ENCODE data around the gene CDK17.
A peak's percentile ranks its signal among the peaks of the same experiment; 100 is the strongest.
"Not testable (repeated sequence)": the region's sequence is repeated elsewhere in the genome, so short reads cannot be mapped to it uniquely, and the experiment has no call there.

CDK17 gene

GRCh38 chr12:96417688-96418087, 17.4 kb upstream of the CDK17 start:
- not testable (repeated sequence) for DNase-seq (ENCODE audit: low spot score)

- DNase-seq (ENCODE audit: low spot score), result peak; percentile 79
Observed at GRCh38 chr12:96416033-96416799, 16.0 kb upstream of the CDK17 start.

- DNase-seq (ENCODE audit: low spot score), result no peak
Observed at GRCh38 chr12:96414637-96415036, 14.4 kb upstream of the CDK17 start.

- no peak for DNase-seq (ENCODE audit: low spot score)
Observed at GRCh38 chr12:96412431-96412830, 12.2 kb upstream of the CDK17 start.

GRCh38 chr12:96409731-96410130, 9.5 kb upstream of the CDK17 start:
- no peak for DNase-seq (ENCODE audit: low spot score)

GRCh38 chr12:96408993-96409392, 8.8 kb upstream of the CDK17 start:
- DNase-seq (ENCODE audit: low spot score), result no peak

- not testable (repeated sequence) for DNase-seq (ENCODE audit: low spot score)
Observed at GRCh38 chr12:96407429-96408097, 7.3 kb upstream of the CDK17 start.

- no peak for DNase-seq (ENCODE audit: low spot score)
Observed at GRCh38 chr12:96404696-96405095, 4.5 kb upstream of the CDK17 start.

- DNase-seq (ENCODE audit: low spot score), result no peak
Observed at GRCh38 chr12:96403870-96404269, 3.6 kb upstream of the CDK17 start.

GRCh38 chr12:96402522-96402921, 2.3 kb upstream of the CDK17 start:
- not testable (repeated sequence) for DNase-seq (ENCODE audit: low spot score)

- DNase-seq (ENCODE audit: low spot score), result no peak
Observed at GRCh38 chr12:96402061-96402460, 1.8 kb upstream of the CDK17 start.

- DNase-seq (ENCODE audit: low spot score), result peak; percentile 84
Observed at GRCh38 chr12:96401076-96401871, 1.0 kb upstream of the CDK17 start.

GRCh38 chr12:96400631-96401075, 414 bp upstream of the CDK17 start:
- DNase-seq (ENCODE audit: low spot score), result no peak

- peak; percentile 65 for DNase-seq (ENCODE audit: low spot score)
Observed at GRCh38 chr12:96399120-96399918, 920 bp downstream of the CDK17 start.

- peak; percentile 8 for DNase-seq (ENCODE audit: low spot score)
Observed at GRCh38 chr12:96398424-96399119, 1.7 kb downstream of the CDK17 start.

GRCh38 chr12:96397756-96398423, 2.3 kb downstream of the CDK17 start:
- no peak for DNase-seq (ENCODE audit: low spot score)

- DNase-seq (ENCODE audit: low spot score), result no peak
Observed at GRCh38 chr12:96396914-96397313, 3.3 kb downstream of the CDK17 start.

GRCh38 chr12:96396209-96396608, 4.0 kb downstream of the CDK17 start:
- DNase-seq (ENCODE audit: low spot score), result no peak

- peak; percentile 9 for DNase-seq (ENCODE audit: low spot score)
Observed at GRCh38 chr12:96395236-96395635, 5.0 kb downstream of the CDK17 start.

- not testable (repeated sequence) for DNase-seq (ENCODE audit: low spot score)
Observed at GRCh38 chr12:96393229-96393628, 7.0 kb downstream of the CDK17 start.

GRCh38 chr12:96392397-96392796, 7.8 kb downstream of the CDK17 start:
- DNase-seq (ENCODE audit: low spot score), result no peak

Measured in kidney tubule cell (primary cell).